Ramos (cell line): Measurements from ENCODE around the gene IL6R.
"Not testable (repeated sequence)": the region's sequence is repeated elsewhere in the genome, so short reads cannot be mapped to it uniquely, and the experiment has no call there.

Experiments
- in situ Hi-C: fragments of 300-500 bp; cut with MboI; formaldehyde crosslinking; loops from one replicate; pipeline ENCODE4 v1.14.3; 2022; ENCODE audit warnings: low sequenced_read_pairs; ENCODE audit not compliant: unreplicated experiment

The IL6R gene

GRCh38 chr1:154405747-154406571 is 816 bp downstream of the IL6R start:
- in situ Hi-C loops, result no loop called here

GRCh38 chr1:154406572-154406879 is 1.4 kb downstream of the IL6R start:
- in situ Hi-C loops, result no loop called here

GRCh38 chr1:154406886-154407197 is 1.7 kb downstream of the IL6R start:
- in situ Hi-C loops, result no loop called here

DNA sequence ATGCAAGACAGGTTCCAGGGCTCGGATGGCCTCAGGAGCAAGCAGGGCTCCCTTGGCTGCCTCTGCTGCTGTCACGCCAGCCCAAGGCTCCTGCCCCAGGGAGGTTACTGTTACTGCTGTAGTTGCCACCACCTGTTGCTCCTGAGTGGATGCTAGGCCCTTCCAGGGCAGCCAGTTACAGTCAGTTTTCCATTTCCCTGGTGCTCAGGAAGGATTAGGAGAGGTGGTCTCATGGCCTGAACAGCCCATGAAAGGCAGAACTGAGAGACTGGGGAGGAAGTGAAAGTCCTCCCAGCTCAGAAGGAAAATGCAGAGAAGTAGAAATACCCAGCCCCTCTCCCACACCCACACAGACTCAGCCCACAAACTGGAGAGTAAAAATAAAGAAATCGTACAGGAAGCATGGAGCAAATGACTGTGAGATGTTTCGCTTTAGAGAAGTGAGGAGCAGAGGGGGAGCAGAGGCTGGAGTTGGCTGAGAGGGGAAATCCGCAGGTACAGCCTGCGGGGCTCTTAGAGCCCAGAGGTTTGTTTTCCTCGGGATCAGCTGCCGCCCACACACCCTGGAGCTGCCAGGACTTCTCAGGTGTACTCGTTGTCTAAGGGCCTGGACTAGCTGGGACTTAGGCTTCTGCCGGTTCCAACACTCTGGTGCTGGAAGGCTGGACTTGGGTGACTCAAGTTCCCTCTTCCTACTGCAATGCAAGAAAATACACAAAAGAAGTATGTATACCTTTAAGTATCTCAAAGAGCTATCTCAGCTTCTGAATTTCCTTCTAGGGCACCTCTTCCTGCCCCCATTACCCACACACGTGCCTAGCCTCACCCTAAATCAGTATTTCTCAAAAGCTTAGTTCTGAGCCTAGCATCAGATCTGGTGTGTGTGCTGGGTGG is 2.3 kb downstream of the IL6R start:
- in situ Hi-C loops, result no loop called here

DNA sequence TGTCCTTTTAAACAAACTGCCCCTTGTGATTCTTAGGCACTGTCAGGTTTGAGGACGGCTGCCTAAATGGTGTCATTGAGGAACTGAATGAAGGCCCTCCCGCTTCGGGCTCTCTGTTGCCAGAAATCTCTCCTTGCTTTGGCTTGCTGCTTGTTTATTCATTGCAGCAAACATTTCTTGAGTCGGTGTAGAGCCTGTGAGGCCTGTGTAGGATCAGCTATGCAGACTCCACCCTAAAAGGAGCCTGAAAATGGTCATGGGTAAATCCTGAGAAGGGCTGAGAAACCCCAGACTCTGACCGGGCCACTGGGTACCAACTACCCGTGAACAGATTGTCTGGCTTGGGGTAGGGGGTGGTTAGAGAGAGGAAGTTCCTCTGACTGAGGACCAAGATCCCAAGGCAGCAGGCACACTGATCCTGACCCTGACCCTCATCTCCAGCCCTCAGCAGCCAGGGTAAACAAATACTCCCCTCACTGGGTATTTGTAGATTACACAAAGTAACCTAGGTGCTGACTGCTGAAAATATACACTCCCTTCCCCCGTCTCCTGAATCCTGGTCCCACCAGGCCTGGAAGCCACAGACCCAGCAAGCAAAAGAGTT is 3.1 kb downstream of the IL6R start:
- in situ Hi-C loops, result no loop called here

GRCh38 chr1:154410185-154410827 is 5.2 kb downstream of the IL6R start:
- in situ Hi-C loops, result no loop called here

GRCh38 chr1:154411525-154411924 is 6.4 kb downstream of the IL6R start:
- in situ Hi-C loops, result no loop called here

- in situ Hi-C loops, result no loop called here
Measured at GRCh38 chr1:154413177-154413783, 8.1 kb downstream of the IL6R start.

GRCh38 chr1:154414606-154415005 is 9.5 kb downstream of the IL6R start:
- in situ Hi-C loops, result no loop called here

DNA sequence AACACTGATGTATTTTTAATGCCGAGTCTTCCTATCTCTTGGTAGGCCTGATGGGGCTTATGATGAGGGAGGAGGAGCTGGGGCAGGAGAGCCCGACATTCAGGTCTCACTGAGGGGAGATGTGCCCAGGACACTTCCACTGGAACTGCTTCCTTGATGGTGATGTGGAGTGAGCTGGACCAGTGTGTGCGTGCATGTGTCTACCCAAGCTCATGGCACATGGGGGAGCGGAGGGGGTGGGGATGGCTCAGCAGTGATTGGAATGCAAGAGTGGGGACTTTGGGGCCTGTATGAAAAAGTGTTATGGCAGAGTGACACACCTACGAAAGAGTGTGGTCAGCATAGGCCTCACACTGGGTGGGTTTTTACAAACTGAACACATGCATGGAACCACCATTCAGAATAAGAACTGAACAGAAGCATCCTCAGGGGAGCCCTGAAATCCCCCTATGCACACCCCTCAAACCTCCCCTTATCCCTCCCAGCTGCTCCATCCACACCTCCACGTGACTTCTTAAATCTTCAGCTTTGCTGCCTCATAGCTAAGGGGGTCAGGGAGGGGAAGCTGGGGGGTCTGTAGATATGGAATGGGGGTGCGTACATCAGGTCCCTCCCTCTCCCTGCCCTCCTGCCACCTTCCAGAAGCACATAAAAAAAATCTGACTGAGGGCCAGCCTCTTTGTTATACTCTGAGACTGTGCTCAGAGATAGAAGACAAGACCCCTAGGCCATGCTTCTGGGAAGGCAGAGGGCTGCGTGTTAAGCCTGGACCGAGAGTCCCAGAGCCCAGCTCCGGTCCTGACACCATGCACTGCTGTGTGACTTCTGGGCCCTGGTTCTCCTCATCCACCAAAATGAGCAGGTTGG is 11.6 kb downstream of the IL6R start:
- in situ Hi-C loops, result no loop called here

- in situ Hi-C loops, result no loop called here
Measured at GRCh38 chr1:154417338-154417608, 12.1 kb downstream of the IL6R start.

GRCh38 chr1:154418062-154418921 is 13.1 kb downstream of the IL6R start:
- in situ Hi-C loops, result no loop called here

DNA sequence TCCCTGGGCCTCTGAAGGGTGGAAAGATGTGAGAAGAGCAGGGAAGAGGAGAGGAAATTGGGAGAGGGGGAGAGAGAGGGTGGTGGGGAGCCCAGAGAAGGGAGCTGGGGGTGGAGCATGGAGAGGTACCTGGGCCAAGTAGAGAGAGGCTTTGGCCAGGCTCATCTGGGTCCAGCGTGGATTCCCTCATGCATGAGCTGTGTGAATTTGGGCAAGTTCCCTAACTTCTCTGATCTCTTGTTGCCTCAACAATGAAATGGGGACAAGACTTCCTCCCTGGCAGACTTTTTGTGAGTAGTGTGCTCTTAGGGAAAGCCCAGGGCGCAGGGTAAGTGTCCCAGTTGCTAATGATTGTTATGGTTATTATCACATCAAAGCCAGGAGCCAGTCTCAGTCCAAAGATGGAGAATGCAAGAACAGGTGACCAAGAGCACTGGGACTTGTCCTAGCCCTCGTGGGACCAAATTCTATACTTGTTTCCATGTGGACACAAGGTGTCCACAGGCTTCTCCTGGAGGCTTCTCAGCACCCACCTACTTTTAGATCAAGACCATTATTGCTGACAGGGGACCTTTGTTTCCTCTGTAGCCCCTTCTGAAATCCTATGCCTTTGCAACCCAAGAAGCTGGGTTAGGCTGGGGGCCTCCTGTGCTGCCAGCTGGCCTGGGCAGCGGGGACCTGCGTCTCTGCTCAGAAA is 13.9 kb downstream of the IL6R start:
- in situ Hi-C loops, result no loop called here

DNA sequence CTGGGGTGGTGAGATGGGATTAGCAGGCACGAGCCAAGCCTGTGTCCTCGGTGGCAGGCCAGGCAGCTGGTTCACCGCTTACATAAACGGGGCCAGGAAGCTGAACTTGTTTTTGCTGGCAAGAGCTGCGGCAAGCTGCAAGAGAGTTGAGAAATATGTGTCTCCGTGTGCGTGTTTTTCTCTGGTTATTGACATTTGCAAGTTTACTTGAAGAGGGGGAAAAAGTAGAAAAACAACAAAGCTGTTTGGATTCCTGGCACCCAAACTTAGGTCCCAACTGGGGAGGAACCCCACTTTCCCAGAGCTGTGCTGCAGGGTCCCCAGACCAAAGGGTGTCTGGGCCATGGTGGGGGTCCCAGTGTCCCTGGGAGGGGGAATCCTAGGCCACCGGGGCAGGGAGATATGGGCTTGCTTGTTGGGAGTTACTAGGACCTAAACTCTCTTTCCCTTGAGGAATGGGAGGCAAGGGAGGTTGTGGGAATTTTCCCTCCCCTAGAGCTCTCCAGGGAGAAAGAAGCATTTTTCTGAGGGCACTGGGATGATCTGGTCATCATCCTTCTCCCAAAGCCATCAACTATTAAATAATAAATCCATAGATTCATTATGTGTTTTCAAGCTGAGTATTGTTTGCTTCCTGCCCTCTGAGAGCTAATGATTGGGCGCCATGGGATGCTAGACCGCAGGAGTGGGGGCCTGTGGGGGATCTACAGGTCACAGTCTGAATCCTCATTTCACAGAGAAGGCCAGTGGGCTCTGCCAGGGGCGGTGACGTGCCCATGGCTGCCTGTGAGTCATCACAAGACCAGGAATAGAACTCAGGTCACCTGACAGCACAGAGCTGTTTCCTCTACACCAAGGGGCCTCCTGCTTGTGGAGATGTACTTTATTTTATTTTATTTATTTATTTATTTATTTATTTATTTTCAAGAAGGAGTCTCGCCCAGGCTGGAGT is 14.8 kb downstream of the IL6R start:
- in situ Hi-C loops, result no loop called here

DNA sequence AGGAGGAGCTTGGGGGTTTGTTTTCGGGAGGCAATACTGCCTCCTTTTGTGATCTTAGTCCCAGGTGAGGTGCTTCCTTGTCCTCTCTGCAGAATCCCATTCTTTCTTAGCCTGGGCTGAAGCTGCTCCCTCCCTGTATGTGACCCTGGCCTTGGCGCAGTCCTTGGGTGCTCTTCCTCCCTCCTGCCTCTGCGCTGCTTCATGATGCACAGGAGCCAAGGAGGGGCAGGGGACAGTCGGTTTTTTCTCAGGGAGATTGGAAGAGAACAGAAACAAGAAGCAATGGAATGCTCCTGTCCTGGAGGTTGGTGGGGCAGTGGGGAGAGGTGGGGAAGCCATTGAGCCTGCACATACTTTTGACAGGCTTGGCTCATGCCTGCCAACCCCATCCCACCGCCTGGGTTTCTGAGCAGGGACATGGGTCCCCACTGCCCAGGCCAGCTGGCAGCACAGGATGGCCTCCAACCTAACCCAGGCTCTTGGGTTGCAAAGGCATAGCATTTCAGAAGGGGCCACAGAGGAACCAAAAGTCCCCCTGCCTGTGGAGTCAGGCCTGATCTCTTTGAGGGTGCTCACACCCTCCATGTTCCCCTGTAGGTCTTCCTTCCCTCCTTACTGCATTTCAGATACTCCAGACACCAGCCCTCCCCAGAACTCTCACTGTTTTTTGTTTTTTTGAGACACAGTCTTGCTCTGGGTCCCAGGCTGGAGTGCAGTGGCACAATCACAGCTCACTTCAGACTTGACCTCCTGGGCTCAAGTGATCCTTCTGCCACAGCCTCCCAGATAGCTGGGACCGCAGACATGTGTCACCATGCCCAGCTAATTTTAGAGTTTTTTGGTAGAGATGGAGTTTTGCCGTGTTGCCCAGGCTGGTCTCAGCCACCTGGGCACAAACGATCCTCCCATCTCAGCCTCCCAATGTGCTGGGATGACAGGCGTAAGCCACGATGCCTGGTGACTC is 16.1 kb downstream of the IL6R start:
- in situ Hi-C loops, result no loop called here

- in situ Hi-C loops, result not testable (repeated sequence)
Measured at GRCh38 chr1:154422049-154422448, 16.9 kb downstream of the IL6R start.
